Activated T-helper 1 cell treated with anti-CD3 and anti-CD28 coated beads, Interleukin-12 subunit alpha, Interleukin-12 subunit beta, Interleukin-2, Interleukin-4 antibody, amounts not matched to agents 30 ng/mL and 10 ng/mL and 1 ng/mL, durations not matched to agents 14 hours and 24 hours and 36 hours (primary cell): ENCODE measurements around the gene THSD4. TPM values are rescaled to one million over a fixed set of nuclear protein-coding genes. Genes with fewer than 3 reads are reported as not detected.

Experiments used
- DNase-seq: peaks from one replicate; pipeline ENCODE4 v3.0.0; 2021; ENCODE audit warnings: low spot score
- H3K27ac Mint-ChIP-seq: one replicate; pipeline ENCODE4 v1.8.0; 2021; ENCODE audit warnings: mild to moderate bottlenecking, mixed read lengths
- H3K27me3 Mint-ChIP-seq: one replicate; pipeline ENCODE4 v1.8.0; 2022; ENCODE audit warnings: mild to moderate bottlenecking, moderate library complexity, mixed read lengths; ENCODE audit not compliant: insufficient read depth
- H3K36me3 Mint-ChIP-seq: one replicate; pipeline ENCODE4 v1.8.0; 2021; ENCODE audit warnings: low read depth, mixed read lengths
- H3K4me1 Mint-ChIP-seq: one replicate; pipeline ENCODE4 v1.8.0; 2021; ENCODE audit warnings: low read depth, mixed read lengths
- H3K4me3 Mint-ChIP-seq: one replicate; pipeline ENCODE4 v1.8.0; 2021; ENCODE audit warnings: mild to moderate bottlenecking, moderate library complexity, mixed read lengths
- H3K9me3 Mint-ChIP-seq: one replicate; pipeline ENCODE4 v1.8.0; 2021; ENCODE audit warnings: mixed read lengths
- intact Hi-C: fragments of 100-400 bp; cut with micrococcal nuclease; formaldehyde crosslinking; loops from one replicate; pipeline ENCODE4 v1.15.1; 2024
- total RNA-seq: library from RNA; stranded (reverse); gene quantifications from 2 replicates; pipeline ENCODE4 v1.2.3, GENCODE V29; 2022

The THSD4 gene
- total RNA-seq, 1 donor from 2014 or later, result not detected

DNA sequence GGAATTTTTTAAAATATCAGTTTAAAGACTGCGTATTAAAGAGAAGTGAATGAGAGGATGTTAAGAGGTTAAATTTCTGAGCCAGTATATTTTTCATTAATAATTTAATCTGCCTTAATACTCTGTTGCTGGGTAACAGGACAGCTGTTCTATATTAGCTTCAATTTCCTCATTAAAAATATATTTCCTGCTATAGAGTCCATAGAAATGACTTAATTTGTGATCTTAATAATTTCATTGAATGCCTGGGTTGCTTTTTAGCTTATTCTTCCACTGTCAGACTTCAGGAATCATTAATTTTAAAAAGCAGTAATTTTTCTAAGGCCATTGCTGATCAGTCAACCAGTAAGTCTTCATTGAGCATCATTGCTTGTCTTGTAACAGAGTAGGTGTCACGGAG lies 129.0 kb downstream of the THSD4 start:
- Mint-ChIP-seq H3K36me3 (no peaks in the 10 kb centered on the region), H3K27me3 (no peaks in the 10 kb centered on the region), H3K4me3 (no peak overlapping the region), H3K9me3 (no peaks in the 10 kb centered on the region), H3K4me1 (no peaks in the 10 kb centered on the region), H3K27ac (no peak overlapping the region)
- intact Hi-C loops, result no loop called here
- no peak for DNase-seq

DNA sequence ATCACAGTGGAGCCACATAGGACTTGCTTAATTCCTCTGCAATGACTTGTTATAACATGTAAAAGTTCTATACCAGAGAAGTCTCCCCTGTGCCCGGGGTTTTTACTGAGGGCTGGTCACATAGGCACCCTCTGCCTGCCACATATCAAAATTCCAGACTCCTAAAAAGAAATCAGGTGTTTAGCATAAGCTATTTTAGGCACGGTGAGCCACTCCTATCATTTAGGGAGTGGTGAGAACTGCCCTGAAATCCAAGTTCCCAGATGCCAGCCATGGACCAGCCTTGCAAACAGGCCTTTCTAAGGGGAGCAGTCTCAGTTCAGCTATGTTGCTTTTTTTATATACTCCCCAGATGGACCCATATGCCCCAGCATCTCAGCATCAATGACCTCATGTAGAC lies 130.3 kb downstream of the THSD4 start:
- no peaks in the 10 kb centered on the region for H3K4me1 Mint-ChIP-seq
- H3K27ac Mint-ChIP-seq, result no peak overlapping the region
- H3K4me3 Mint-ChIP-seq, result no peak overlapping the region
- no peaks in the 10 kb centered on the region for H3K36me3 Mint-ChIP-seq
- no peaks in the 10 kb centered on the region for H3K9me3 Mint-ChIP-seq
- DNase-seq, result no peak
- no peaks in the 10 kb centered on the region for H3K27me3 Mint-ChIP-seq
- intact Hi-C loops, result no loop called here

DNA sequence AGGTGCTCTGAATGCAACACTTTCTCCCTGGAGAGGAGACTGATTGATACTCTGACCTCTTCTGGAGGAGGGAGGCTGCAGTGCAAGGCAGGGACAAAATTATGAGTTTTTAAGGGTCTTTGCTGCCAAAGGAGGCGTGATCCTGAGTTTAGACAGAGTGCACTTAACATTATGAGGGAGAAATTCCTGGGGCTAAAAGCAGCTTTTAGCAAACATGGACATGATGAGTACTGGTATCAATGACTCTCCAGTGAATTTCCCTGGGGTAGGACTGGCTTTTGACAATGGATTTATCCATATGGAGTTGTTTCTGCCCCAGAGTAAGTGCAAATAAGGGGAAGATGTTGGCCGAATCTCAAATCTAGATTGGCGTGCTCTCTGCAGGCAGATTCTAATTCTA lies 133.1 kb downstream of the THSD4 start:
- H3K4me3 Mint-ChIP-seq, result no peak overlapping the region
- intact Hi-C loops, result no loop called here
- no peaks in the 10 kb centered on the region for H3K36me3 Mint-ChIP-seq

DNA sequence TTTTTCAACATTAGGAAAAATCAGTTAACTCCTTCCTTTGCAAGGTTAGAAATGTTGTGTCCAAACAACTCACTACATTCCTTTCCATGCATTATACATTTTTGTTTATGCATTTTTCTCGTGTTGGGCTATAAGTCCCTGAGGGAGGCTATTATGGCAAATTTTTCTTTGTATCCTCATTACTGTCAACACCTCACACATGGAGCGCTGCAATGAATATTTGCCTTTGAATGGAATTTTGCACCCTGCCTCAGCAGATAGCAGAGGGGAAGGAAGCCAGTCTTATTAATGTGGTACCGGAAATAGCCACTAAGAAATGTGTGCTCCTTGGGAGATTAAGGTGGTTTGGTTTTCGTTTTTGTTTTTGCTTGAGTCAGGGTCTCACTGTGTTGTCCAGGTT lies 134.7 kb downstream of the THSD4 start:
- Mint-ChIP-seq H3K4me3 (no peak overlapping the region), H3K4me1 (no peaks in the 10 kb centered on the region), H3K27me3 (peaks cover 2% of the 10 kb centered on the region), H3K27ac (no peak overlapping the region), H3K9me3 (no peaks in the 10 kb centered on the region), H3K36me3 (no peaks in the 10 kb centered on the region)
- intact Hi-C loops, result no loop called here
- DNase-seq, result no peak

More for the DNA sequence above, 133.1 kb downstream of the THSD4 start:
- DNase-seq, result no peak
- H3K27me3 Mint-ChIP-seq, result peaks cover 2% of the 10 kb centered on the region
- H3K4me1 Mint-ChIP-seq, result no peaks in the 10 kb centered on the region
- H3K27ac Mint-ChIP-seq, result no peak overlapping the region
- no peaks in the 10 kb centered on the region for H3K9me3 Mint-ChIP-seq

DNA sequence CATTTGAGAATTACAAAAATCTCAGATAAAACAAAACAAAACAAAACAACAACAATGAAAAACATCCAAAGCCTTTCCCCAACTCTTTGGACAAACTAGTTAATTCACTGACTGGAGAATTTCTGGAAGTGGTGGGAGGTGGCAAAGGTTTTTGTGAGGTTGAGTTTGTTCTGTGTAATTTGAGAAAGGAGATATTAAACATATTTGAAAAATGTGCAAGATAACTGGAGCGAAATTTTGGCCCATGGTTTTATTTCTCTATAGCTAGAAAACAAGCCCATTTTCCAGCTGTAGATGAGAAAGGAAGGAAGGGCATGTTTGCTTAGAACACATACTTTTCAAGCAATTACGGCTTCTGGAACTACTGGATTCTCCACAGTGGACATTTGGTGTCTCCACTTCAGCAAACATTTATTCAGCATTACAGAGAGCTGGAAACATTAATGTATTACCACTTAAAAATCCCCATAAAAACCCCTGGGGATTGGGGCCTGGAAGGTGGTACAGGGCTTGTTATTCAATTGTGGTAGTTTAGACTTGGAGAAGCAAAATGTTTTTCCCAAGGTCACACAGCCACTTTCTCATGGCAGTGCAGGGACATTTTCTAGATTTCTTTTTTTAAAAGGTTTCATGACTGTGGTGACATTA lies 135.8 kb downstream of the THSD4 start:
- Mint-ChIP-seq H3K27me3 (peaks cover 2% of the 10 kb centered on the region), H3K9me3 (no peaks in the 10 kb centered on the region), H3K27ac (no peak overlapping the region), H3K4me3 (no peak overlapping the region), H3K4me1 (no peaks in the 10 kb centered on the region), H3K36me3 (no peaks in the 10 kb centered on the region)
- intact Hi-C loops, result no loop called here
- no peak for DNase-seq

DNA sequence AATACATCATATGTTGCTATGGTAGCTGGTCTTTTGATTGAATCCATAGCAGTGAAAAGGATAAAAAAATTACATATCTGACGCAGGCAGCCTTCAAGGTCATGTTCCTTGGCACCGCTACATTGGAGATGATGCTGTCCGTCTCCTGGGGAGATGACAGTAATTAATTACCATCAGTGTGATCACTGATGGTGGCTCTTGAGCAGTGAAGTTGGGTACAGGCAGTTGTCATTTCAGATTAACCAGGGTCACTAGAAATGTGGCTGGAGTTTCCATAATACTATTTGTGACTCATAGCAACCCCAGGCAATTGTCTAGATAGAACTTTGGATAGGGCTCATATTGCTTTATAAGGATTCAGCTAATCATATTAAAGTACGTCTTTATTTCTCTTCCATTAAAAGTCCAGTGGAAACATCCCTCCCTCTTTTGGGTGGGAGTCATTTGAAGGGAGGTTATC lies 136.3 kb downstream of the THSD4 start:
- H3K27ac Mint-ChIP-seq, result no peak overlapping the region
- no peaks in the 10 kb centered on the region for H3K36me3 Mint-ChIP-seq
- intact Hi-C loops, result no loop called here
- no peaks in the 10 kb centered on the region for H3K9me3 Mint-ChIP-seq
- no peaks in the 10 kb centered on the region for H3K4me1 Mint-ChIP-seq
- H3K27me3 Mint-ChIP-seq, result peaks cover 2% of the 10 kb centered on the region
- no peak for DNase-seq
- no peak overlapping the region for H3K4me3 Mint-ChIP-seq

DNA sequence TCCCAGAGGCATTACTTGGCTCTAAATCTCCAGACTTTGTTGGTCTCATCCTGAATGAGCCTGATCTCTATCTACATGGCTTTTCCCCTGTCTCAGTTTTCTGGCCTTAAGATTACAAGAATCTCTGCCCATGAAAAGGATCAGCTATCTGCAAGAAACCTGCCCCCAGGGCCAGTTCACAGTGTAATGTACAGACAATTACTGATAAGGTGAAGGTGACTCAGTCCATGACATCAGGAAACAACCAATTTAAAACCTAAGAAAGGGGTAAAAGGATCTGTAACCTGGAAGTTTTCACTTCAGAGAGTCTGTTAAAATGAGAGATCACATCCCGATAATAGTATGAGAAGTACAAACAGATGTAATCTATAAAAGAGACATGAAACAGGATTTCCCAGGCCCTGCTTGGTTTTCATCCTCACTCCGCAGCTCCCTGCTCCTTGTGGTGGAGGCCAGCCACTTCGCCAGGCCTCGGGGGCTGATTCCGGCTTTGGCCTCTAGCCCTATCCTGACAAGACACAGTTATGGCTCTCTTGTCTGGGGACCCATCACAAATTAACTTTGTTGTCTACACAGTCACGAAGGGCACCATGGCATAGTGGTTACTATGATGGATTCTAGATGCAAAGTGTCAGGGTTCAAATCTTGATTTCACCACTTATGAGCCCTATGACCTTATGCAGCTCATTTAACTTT lies 136.9 kb downstream of the THSD4 start:
- Mint-ChIP-seq H3K36me3 (no peaks in the 10 kb centered on the region), H3K27me3 (peaks cover 2% of the 10 kb centered on the region), H3K4me1 (no peaks in the 10 kb centered on the region), H3K9me3 (no peaks in the 10 kb centered on the region), H3K4me3 (no peak overlapping the region), H3K27ac (no peak overlapping the region)
- intact Hi-C loops, result no loop called here
- no peak for DNase-seq

DNA sequence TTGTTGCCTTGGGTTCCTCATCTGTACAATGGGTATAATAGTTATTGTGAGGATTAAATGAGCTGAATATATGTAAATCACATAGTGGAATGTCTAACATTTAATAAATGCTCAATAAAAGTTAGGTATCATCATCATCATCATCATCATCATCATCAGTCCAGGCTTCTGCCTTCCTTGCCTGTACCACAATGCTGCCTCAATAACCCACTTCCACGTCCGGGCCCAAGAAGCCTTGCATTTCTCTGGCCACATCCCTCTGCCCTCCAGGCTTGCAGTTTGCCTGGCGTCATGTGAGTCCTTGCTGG lies 137.4 kb downstream of the THSD4 start:
- Mint-ChIP-seq H3K27me3 (peaks cover 2% of the 10 kb centered on the region), H3K36me3 (no peaks in the 10 kb centered on the region), H3K4me1 (no peaks in the 10 kb centered on the region), H3K4me3 (no peak overlapping the region), H3K9me3 (no peaks in the 10 kb centered on the region), H3K27ac (no peak overlapping the region)
- DNase-seq, result no peak
- intact Hi-C loops, result no loop called here

DNA sequence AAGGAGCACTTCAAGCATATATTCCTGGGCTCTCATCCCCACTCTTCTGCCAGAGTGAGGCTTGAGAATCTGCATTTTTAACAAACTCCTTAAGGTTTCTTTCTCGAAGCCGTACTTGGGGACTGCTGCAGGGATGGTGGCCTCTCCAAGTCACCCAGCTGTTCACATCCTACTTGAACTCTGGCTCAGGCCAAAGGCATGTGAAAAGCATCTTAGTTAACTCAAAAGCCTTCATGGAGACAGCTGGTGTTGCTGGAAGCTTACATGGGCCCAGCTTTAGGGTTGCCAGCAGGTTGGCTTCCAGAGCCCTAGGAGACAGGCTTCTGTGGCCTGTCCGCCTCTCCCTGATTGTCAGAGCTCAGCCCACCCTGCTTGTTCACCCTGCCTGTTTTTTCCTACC lies 139.2 kb downstream of the THSD4 start:
- intact Hi-C loops, result no loop called here
- Mint-ChIP-seq H3K27me3 (peaks cover 5% of the 10 kb centered on the region), H3K4me1 (no peaks in the 10 kb centered on the region), H3K9me3 (no peaks in the 10 kb centered on the region), H3K27ac (no peak overlapping the region), H3K36me3 (no peaks in the 10 kb centered on the region), H3K4me3 (no peak overlapping the region)
- no peak for DNase-seq

DNA sequence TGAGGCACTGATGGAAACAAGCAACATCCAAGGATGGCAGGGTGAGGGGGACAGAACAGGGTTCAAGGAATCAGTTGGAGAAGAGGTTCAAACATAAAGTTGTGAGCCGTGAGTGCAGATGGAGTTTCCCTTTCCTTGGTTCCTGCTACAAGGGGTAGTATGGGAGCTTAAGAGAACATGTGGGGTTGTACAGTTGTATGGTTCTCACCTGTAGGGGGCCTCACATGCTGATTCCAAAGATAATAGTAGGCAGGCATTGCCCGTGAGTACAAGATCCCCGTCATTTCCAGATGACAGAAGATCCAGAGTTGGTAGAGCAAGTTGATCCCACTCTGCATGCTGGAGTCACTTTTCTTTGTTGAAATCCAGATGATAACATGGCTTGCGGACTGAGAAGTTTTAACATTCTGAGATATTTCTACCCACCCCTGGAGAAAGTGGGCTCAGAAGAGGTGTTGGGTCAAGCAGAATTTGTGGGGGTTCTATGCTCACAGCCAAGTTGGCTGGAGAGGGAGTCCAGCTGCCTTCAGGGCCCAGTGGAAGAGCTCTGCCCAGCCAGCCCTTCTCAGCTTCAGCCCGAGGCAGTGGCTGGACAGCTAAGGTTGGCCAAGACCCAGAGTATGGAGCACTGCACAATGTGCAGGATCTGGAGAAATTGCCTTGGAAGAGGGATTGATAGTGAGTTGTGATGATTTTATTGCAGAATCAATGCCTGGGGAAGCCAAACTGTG lies 141.8 kb downstream of the THSD4 start:
- H3K4me1 Mint-ChIP-seq, result no peaks in the 10 kb centered on the region
- no peaks in the 10 kb centered on the region for H3K9me3 Mint-ChIP-seq
- no peak overlapping the region for H3K27ac Mint-ChIP-seq
- no peak overlapping the region for H3K4me3 Mint-ChIP-seq
- peaks cover 3% of the 10 kb centered on the region for H3K27me3 Mint-ChIP-seq
- DNase-seq, result no peak
- H3K36me3 Mint-ChIP-seq, result no peaks in the 10 kb centered on the region
- intact Hi-C loops, result no loop called here

DNA sequence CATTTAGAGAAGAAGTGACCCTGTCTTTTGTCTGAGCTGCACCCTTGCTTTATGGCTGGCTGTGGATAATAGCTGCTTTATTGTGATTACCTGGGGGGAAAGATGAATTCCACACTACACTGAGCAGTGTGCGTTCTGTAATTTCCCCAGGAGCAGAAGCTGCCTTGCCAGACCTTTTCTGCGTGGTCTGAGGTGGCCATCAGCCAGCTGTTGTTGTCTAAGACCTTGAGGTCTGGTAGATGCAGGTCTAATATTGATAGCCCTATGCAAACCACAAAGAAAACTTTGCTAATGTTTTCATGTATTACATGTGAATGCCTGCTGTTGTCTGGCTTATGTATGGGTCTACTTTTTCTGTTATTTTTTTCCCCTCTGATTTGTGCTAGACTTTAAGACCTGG lies 144.6 kb downstream of the THSD4 start:
- no peak for DNase-seq
- Mint-ChIP-seq H3K9me3 (peaks cover 4% of the 10 kb centered on the region), H3K27ac (no peak overlapping the region), H3K27me3 (peaks cover 3% of the 10 kb centered on the region), H3K4me3 (no peak overlapping the region), H3K36me3 (no peaks in the 10 kb centered on the region), H3K4me1 (no peaks in the 10 kb centered on the region)
- intact Hi-C loops, result no loop called here

DNA sequence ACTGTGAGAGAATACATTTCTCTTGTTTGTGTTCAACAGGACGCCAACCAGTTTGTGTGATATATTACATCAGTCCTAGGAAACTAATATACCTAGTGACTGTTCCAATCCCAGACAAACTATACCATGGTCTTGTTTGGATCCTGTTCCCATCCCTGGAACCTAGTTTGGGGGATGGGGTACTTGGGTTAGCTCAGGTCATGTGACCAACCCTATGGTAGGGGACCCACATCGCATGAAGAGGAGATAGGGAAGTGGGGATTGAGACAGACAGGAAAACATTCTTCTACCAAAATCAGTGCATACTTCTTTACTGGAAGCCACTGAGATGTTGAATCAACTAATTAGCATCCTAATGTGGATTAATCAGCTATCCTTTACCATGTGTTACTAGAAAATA lies 146.1 kb downstream of the THSD4 start:
- Mint-ChIP-seq H3K4me1 (no peaks in the 10 kb centered on the region), H3K9me3 (peaks cover 4% of the 10 kb centered on the region), H3K27me3 (peaks cover 3% of the 10 kb centered on the region), H3K4me3 (no peak overlapping the region), H3K27ac (no peak overlapping the region), H3K36me3 (no peaks in the 10 kb centered on the region)
- DNase-seq, result no peak
- intact Hi-C loops, result no loop called here

DNA sequence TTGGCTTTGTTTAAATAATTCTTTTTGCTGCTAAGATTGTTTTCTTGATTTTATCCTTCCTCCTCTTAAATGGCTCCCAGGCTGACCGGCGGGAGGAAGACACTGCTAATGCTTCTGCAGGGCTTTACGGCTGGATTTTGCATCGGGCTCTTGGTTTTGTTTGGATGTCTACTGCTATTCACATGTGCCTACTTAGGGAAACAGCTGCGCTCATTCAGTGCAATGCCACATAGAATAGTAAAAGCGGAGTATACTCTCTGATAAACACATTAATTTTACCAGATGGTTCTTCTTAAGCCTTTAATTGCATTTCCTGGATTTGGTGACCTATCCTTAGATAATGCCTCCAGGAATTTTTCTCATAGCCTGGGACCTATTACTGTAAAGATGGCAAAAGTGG lies 146.6 kb downstream of the THSD4 start:
- intact Hi-C loops, result no loop called here
- H3K36me3 Mint-ChIP-seq, result no peaks in the 10 kb centered on the region
- no peak overlapping the region for H3K4me3 Mint-ChIP-seq
- H3K27me3 Mint-ChIP-seq, result peaks cover 3% of the 10 kb centered on the region
- H3K9me3 Mint-ChIP-seq, result peaks cover 4% of the 10 kb centered on the region
- no peaks in the 10 kb centered on the region for H3K4me1 Mint-ChIP-seq
- H3K27ac Mint-ChIP-seq, result no peak overlapping the region
- DNase-seq, result no peak
